Skin epidermis (tissue), 12 donors: ENCODE results near the gene SOX6.

Experiments used
- H3K27ac ChIP-seq, 21 experiments: fragments of 200-600 bp; sonication (generic) in 11 of 21; one replicate each; pipeline ENCODE4 v1.5.0; 2020; ENCODE audit warnings: mild to moderate bottlenecking in 3 of 21, inconsistent platforms in 2 of 21, moderate library complexity in 2 of 21
- H3K4me3 ChIP-seq, 7 experiments: fragments of 200-600 bp; sonication (generic) in 2 of 7; one replicate each; pipeline ENCODE4 v1.5.0; 2020; ENCODE audit warnings: inconsistent platforms in 2 of 7, mild to moderate bottlenecking in 2 of 7, moderate library complexity in 1 of 7

Gene SOX6

GRCh38 chr11:15947681-15948648 is 408.4 kb downstream of the SOX6 start:
- Histone ChIP-seq H3K4me3 (no peak overlapping the region), H3K27ac (no peak overlapping the region)

GRCh38 chr11:15945726-15946125 is 410.6 kb downstream of the SOX6 start:
- H3K27ac ChIP-seq: no peak overlapping the region
- H3K4me3 ChIP-seq: no peak overlapping the region

GRCh38 chr11:15944460-15944859 is 411.9 kb downstream of the SOX6 start:
- Histone ChIP-seq H3K4me3 (no peak overlapping the region), H3K27ac (no peak overlapping the region)

GRCh38 chr11:15943418-15944197 is 412.7 kb downstream of the SOX6 start:
- Histone ChIP-seq H3K4me3 (no peak overlapping the region), H3K27ac (no peak overlapping the region)

GRCh38 chr11:15942936-15943335 is 413.4 kb downstream of the SOX6 start:
- no peak overlapping the region for H3K4me3 ChIP-seq
- no peak overlapping the region for H3K27ac ChIP-seq

- Histone ChIP-seq H3K4me3 (no peak overlapping the region), H3K27ac (no peak overlapping the region)
These were observed 414.2 kb downstream of the SOX6 start for GRCh38 chr11:15942126-15942525.

- Histone ChIP-seq H3K4me3 (no peak overlapping the region), H3K27ac (no peak overlapping the region)
These were observed 415.1 kb downstream of the SOX6 start for GRCh38 chr11:15941206-15941770.

- Histone ChIP-seq H3K27ac (no peak overlapping the region), H3K4me3 (no peak overlapping the region)
These were observed 415.7 kb downstream of the SOX6 start for GRCh38 chr11:15940462-15941205.

- Histone ChIP-seq H3K27ac (no peak overlapping the region), H3K4me3 (no peak overlapping the region)
These were observed 417.4 kb downstream of the SOX6 start for GRCh38 chr11:15938983-15939382.

- Histone ChIP-seq H3K27ac (no peak overlapping the region), H3K4me3 (no peak overlapping the region)
These were observed 418.2 kb downstream of the SOX6 start for GRCh38 chr11:15938121-15938611.

GRCh38 chr11:15937601-15938120 is 418.7 kb downstream of the SOX6 start:
- H3K4me3 ChIP-seq: no peak overlapping the region
- no peak overlapping the region for H3K27ac ChIP-seq

- Histone ChIP-seq H3K4me3 (no peak overlapping the region), H3K27ac (no peak overlapping the region)
These were observed 420.3 kb downstream of the SOX6 start for GRCh38 chr11:15936011-15936410.

GRCh38 chr11:15935373-15935772 is 421.0 kb downstream of the SOX6 start:
- H3K27ac ChIP-seq: no peak overlapping the region
- no peak overlapping the region for H3K4me3 ChIP-seq

GRCh38 chr11:15933886-15934625 is 422.3 kb downstream of the SOX6 start:
- Histone ChIP-seq H3K4me3 (no peak overlapping the region), H3K27ac (no peak overlapping the region)

GRCh38 chr11:15932417-15932816 is 423.9 kb downstream of the SOX6 start:
- Histone ChIP-seq H3K27ac (no peak overlapping the region), H3K4me3 (no peak overlapping the region)

- Histone ChIP-seq H3K27ac (no peak overlapping the region), H3K4me3 (no peak overlapping the region)
These were observed 424.8 kb downstream of the SOX6 start for GRCh38 chr11:15931497-15931896.

- no peak overlapping the region for H3K4me3 ChIP-seq
These were observed 425.8 kb downstream of the SOX6 start for GRCh38 chr11:15930442-15931025.

GRCh38 chr11:15929371-15929901 is 426.9 kb downstream of the SOX6 start:
- H3K27ac ChIP-seq: no peak overlapping the region
- no peak overlapping the region for H3K4me3 ChIP-seq

More at GRCh38 chr11:15930442-15931025, 425.8 kb downstream of the SOX6 start:
- no peak overlapping the region for H3K27ac ChIP-seq
